RWPE2 (cell line): ENCODE measurements around the gene CILP2.

Experiments used
- ATAC-seq: fragments of 200-7000 bp; cut with Tn5 transposase; 3 replicates; pipeline ENCODE4 v1.9.1; 2021; ENCODE audit warnings: low read depth
- DNase-seq: peaks from one replicate; pipeline ENCODE4 v3.0.0-alpha.2; 2020; ENCODE audit warnings: low spot score
- H3K27ac ChIP-seq: fragments of 450-650 bp; 2 replicates; pipeline ENCODE4 v1.5.1; 2017; ENCODE audit warnings: mild to moderate bottlenecking; ENCODE audit not compliant: poor library complexity, severe bottlenecking
- H3K27me3 ChIP-seq: fragments of 250-450 bp; sonication (Bioruptor Pico); 2 replicates; pipeline ENCODE4 v1.5.1; 2021; ENCODE audit warnings: mild to moderate bottlenecking, moderate library complexity; ENCODE audit not compliant: insufficient read depth, poor library complexity, severe bottlenecking
- H3K36me3 ChIP-seq: fragments of 250-450 bp; sonication (Bioruptor Pico); 2 replicates; pipeline ENCODE4 v1.5.1; 2020; ENCODE audit warnings: low read depth, mild to moderate bottlenecking, moderate library complexity
- H3K4me1 ChIP-seq: fragments of 250-450 bp; sonication (Bioruptor Pico); 2 replicates; pipeline ENCODE4 v1.5.1; 2021; ENCODE audit warnings: mild to moderate bottlenecking, moderate library complexity; ENCODE audit not compliant: insufficient read depth, poor library complexity, severe bottlenecking
- H3K4me3 ChIP-seq: fragments of 250-450 bp; sonication (Bioruptor Pico); 2 replicates; pipeline ENCODE4 v1.5.1; 2021; ENCODE audit warnings: mild to moderate bottlenecking, moderate library complexity; ENCODE audit not compliant: severe bottlenecking
- H3K9me3 ChIP-seq: fragments of 250-450 bp; sonication (Bioruptor Pico); 2 replicates; pipeline ENCODE4 v1.5.1; 2021; ENCODE audit warnings: mild to moderate bottlenecking, moderate library complexity; ENCODE audit not compliant: severe bottlenecking
- TF ChIP-seq, protein P1 (sequence below): fragments of 450-650 bp; IDR thresholded peaks from one replicate; pipeline ENCODE4 v1.5.1; 2017; ENCODE audit warnings: mild to moderate bottlenecking, moderate library complexity; ENCODE audit not compliant: poor library complexity, severe bottlenecking

The CILP2 gene, protein sequence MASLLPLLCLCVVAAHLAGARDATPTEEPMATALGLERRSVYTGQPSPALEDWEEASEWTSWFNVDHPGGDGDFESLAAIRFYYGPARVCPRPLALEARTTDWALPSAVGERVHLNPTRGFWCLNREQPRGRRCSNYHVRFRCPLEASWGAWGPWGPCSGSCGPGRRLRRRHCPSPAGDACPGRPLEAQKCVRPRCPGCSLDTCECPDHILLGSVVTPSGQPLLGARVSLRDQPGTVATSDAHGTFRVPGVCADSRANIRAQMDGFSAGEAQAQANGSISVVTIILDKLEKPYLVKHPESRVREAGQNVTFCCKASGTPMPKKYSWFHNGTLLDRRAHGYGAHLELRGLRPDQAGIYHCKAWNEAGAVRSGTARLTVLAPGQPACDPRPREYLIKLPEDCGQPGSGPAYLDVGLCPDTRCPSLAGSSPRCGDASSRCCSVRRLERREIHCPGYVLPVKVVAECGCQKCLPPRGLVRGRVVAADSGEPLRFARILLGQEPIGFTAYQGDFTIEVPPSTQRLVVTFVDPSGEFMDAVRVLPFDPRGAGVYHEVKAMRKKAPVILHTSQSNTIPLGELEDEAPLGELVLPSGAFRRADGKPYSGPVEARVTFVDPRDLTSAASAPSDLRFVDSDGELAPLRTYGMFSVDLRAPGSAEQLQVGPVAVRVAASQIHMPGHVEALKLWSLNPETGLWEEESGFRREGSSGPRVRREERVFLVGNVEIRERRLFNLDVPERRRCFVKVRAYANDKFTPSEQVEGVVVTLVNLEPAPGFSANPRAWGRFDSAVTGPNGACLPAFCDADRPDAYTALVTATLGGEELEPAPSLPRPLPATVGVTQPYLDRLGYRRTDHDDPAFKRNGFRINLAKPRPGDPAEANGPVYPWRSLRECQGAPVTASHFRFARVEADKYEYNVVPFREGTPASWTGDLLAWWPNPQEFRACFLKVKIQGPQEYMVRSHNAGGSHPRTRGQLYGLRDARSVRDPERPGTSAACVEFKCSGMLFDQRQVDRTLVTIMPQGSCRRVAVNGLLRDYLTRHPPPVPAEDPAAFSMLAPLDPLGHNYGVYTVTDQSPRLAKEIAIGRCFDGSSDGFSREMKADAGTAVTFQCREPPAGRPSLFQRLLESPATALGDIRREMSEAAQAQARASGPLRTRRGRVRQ

DNA sequence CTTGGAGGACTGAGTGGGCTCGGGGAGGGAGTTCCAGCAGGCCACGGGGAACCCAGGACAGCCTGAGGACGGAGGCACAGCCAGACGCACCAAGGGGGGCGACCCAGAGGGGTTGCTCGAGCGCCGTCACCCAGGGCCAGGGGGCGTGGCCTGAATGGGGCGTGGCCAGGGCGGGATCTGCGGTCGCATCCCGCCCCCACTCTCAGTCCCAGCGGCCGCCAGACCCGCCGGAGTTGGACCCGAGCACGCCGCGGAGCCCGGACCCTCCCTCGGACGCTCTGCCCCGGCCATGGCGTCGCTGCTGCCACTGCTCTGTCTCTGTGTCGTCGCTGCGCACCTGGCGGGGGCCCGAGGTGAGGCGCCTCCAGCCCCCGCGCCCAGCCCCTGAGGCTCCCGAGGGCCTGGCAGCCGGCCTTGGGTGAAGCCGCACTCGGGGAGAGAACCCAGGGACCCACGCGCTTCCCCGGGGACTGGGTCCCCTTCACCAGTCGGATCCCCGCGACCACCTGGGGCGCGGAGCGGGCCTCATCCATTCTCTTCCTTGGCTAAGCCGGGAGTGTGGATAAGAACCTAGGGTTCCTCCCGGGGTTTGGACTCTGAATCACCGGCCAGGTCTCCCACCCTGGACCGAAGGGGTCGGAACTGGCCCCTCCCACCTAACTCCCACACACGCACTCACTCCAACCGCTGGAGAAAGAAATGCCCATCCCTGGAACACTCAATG is at the start of gene CILP2:
Gene CILP2 (plus strand): TSS at position 205 of the 724 bp plus-strand sequence. CDS start 85 bp downstream, at position 290.
- peak; percentile 73 for DNase-seq
- TF ChIP-seq, protein P1, sequence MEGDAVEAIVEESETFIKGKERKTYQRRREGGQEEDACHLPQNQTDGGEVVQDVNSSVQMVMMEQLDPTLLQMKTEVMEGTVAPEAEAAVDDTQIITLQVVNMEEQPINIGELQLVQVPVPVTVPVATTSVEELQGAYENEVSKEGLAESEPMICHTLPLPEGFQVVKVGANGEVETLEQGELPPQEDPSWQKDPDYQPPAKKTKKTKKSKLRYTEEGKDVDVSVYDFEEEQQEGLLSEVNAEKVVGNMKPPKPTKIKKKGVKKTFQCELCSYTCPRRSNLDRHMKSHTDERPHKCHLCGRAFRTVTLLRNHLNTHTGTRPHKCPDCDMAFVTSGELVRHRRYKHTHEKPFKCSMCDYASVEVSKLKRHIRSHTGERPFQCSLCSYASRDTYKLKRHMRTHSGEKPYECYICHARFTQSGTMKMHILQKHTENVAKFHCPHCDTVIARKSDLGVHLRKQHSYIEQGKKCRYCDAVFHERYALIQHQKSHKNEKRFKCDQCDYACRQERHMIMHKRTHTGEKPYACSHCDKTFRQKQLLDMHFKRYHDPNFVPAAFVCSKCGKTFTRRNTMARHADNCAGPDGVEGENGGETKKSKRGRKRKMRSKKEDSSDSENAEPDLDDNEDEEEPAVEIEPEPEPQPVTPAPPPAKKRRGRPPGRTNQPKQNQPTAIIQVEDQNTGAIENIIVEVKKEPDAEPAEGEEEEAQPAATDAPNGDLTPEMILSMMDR, result no peak
- no peak within 1 kb of the TSS for H3K27ac ChIP-seq
- H3K36me3 ChIP-seq, result no peaks in the 10 kb centered on the region
- peak within 1 kb of the TSS; percentile 20 for H3K4me3 ChIP-seq
- H3K9me3 ChIP-seq, result no peaks in the 10 kb centered on the region
- ATAC-seq, result peak; percentile 11
- peaks cover 18% of the 10 kb centered on the region for H3K27me3 ChIP-seq
- H3K4me1 ChIP-seq, result no peaks in the 10 kb centered on the region

DNA sequence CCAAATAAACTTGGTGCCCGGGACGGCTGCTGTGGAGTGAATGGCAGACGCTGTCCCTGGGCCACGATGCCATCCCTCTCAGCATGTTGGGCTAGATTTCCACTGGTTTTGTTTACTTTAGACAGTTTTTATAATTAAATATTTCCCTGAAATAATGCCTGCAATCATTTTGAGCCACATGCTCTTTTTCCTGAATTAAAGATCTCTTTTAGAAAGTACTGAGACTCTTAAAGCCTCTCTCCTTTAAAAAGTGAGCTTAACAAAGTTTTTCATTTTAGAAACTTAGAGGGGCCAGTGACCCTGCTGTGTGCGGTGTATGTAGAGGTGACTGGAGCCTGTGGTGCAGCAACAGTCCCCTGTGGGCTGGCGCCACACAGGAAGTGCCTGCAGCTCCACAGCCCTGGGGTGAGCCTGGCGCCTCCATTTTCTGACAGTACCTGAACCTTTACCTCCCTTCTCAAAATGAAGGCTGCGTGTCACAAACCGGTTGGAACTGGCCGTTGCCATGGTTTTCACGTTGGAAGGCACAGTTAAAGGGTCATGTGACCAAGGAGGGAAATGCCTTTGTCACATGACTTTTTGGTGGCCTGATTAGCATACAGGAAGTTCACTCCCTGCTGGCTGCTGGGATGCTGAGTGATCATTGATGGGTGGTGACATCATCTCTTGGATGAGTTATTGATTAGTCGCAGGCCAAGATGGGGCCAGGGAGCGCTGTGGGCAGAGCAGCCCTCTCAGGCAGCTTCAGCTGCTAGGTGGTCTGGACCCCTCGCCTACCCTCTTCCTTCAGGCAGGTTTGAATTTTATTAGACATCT is 49.0 kb upstream of the CILP2 start:
- Histone ChIP-seq H3K4me1 (peaks cover 28% of the 10 kb centered on the region), H3K4me3 (no peak overlapping the region), H3K36me3 (peaks cover 26% of the 10 kb centered on the region), H3K27me3 (no peaks in the 10 kb centered on the region), H3K9me3 (no peaks in the 10 kb centered on the region), H3K27ac (peak overlapping the region; percentile 86)
- TF ChIP-seq, protein P1, result no peak
- ATAC-seq (peak; percentile 72), DNase-seq (peak; percentile 90)

DNA sequence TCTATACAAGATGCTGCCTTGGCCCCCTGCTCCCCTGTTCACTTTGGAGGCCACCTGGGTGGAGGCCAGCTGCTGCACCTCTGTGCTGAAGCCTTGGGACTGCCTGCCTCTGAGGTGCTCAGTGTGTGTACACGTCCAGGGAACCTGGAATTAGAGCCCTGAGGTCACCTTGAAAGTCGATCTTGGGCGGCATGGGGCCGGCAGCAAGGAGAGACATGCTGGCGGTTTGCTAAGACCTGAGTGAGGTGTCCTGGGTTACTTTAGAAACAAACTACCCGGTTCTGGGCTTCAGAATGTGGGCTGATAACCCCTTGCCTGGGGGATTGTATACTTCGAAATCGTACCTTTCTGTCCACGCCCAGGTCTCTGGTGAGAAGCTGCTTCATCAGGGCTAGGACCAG is 48.3 kb upstream of the CILP2 start:
- TF ChIP-seq, protein P1, result no peak
- Histone ChIP-seq H3K36me3 (peaks cover 33% of the 10 kb centered on the region), H3K27me3 (no peaks in the 10 kb centered on the region), H3K4me3 (no peak overlapping the region), H3K4me1 (peaks cover 28% of the 10 kb centered on the region), H3K9me3 (no peaks in the 10 kb centered on the region), H3K27ac (peak overlapping the region; percentile 86)
- no peak for DNase-seq
- ATAC-seq, result no peak

DNA sequence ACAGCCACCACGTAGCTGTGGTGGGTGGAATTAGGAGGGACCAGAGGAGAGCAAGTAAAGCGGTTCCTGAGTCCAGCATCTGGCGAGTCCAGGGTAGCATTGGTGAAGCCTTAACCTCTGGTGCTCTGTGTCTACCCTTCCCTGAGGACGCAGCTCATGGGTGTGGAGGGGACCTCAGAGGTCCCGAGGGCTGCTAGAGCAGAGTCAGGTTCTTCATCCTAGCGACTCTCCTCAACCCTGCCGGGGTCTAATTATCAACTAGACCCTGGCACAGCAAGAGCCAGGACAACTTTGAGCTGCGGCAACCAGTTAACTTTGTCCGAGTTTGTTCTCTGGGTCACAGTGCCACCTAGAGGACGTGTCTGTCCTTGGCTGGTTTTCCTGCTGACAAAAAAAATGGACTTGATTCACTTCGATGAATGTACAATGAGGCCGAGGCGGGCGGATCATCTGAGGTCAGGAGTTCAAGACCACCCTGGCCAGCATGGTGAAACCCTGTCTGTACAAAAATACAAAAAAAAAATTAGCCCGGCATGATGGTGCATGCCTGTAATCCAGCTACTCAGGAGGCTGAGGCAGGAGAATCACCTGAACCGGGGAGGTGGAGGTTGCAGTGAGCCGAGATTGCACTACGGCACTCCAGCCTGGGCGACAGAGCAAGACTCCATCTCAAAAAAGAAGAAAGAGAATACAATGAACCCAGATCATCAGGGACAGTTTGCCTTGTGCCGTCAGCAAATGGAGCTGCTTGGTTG is 47.7 kb upstream of the CILP2 start:
- TF ChIP-seq, protein P1, result peak; percentile 90
- Histone ChIP-seq H3K27me3 (no peaks in the 10 kb centered on the region), H3K27ac (peak overlapping the region; percentile 86), H3K36me3 (peaks cover 39% of the 10 kb centered on the region), H3K9me3 (no peaks in the 10 kb centered on the region), H3K4me1 (peaks cover 22% of the 10 kb centered on the region), H3K4me3 (no peak overlapping the region)
- peak; percentile 13; the same call in 1 of the 3 replicates for ATAC-seq
- DNase-seq, result no peak
